A673 (cell line): ENCODE measurements around the gene PLEKHG4. TPM values are rescaled to one million over a fixed set of nuclear protein-coding genes. Genes with fewer than 3 reads are reported as not detected.

Experiments used
- BruUV-seq: library from RNA; stranded (reverse); fragments of 400-500 nt; replicated peaks from 2 replicates; lab custom pipeline; 2021; lab: Mats Ljungman, UMichigan
- CTCF ChIA-PET: fragments of 300-600 bp; sonication (Branson Sonifier 250); formaldehyde crosslinking; loops from one replicate; lab custom pipeline; 2022; ENCODE audit warnings: antibody characterized with exemption; lab: Charles Lee
- POLR2A ChIA-PET: fragments of 300-600 bp; sonication (Branson Sonifier 250); formaldehyde crosslinking; loops from one replicate; lab custom pipeline; 2022; ENCODE audit warnings: antibody characterized with exemption; ENCODE audit not compliant: low non-redundant PET; lab: Charles Lee
- DNase-seq: peaks from one replicate; pipeline ENCODE4 v3.0.0-alpha.2; 2015; ENCODE audit warnings: low spot score
- H3K27ac ChIP-seq: fragments of 200-600 bp; sonication (generic); 2 replicates; pipeline ENCODE4 v1.5.1; 2016; ENCODE audit warnings: mixed run types, low read depth, mild to moderate bottlenecking, mixed read lengths, antibody characterized with exemption, low read length; ENCODE audit not compliant: poor library complexity, severe bottlenecking
- H3K27me3 ChIP-seq: fragments of 200-600 bp; sonication (generic); replicated peaks from 2 replicates; pipeline ENCODE4 v1.6.1; 2017; ENCODE audit warnings: mixed run types, low read depth, mild to moderate bottlenecking, mixed read lengths, antibody characterized with exemption, low read length; ENCODE audit not compliant: insufficient read depth, poor library complexity
- H3K36me3 ChIP-seq: fragments of 200-600 bp; sonication (generic); 2 replicates; pipeline ENCODE4 v1.6.1; 2016; ENCODE audit warnings: mixed run types, mild to moderate bottlenecking, mixed read lengths, antibody characterized with exemption, low read length; ENCODE audit not compliant: insufficient read depth, poor library complexity, severe bottlenecking
- H3K4me1 ChIP-seq: fragments of 200-600 bp; sonication (generic); 2 replicates; pipeline ENCODE4 v1.6.1; 2017; ENCODE audit warnings: mixed run types, mild to moderate bottlenecking, mixed read lengths, antibody characterized with exemption, low read length; ENCODE audit not compliant: insufficient read depth, poor library complexity, severe bottlenecking
- H3K4me3 ChIP-seq: fragments of 200-600 bp; sonication (generic); 2 replicates; pipeline ENCODE4 v1.5.1; 2016; ENCODE audit warnings: low read depth, mixed run types, mild to moderate bottlenecking, mixed read lengths, low read length; ENCODE audit not compliant: poor library complexity, severe bottlenecking
- H3K9me3 ChIP-seq: fragments of 200-600 bp; sonication (generic); 2 replicates; pipeline ENCODE4 v1.6.1; 2016; ENCODE audit warnings: mixed run types, low read depth, mild to moderate bottlenecking, mixed read lengths, antibody characterized with exemption, low read length; ENCODE audit not compliant: poor library complexity, severe bottlenecking
- EZH2 ChIP-seq: fragments of 200-600 bp; sonication (generic); IDR thresholded peaks from 2 replicates; pipeline ENCODE4 v1.6.1; 2017; ENCODE audit warnings: borderline replicate concordance, low read depth, mild to moderate bottlenecking, mixed read lengths, antibody characterized with exemption, low read length; ENCODE audit not compliant: poor library complexity, severe bottlenecking
- intact Hi-C: fragments of 100-400 bp; cut with micrococcal nuclease; formaldehyde crosslinking; loops from one replicate; pipeline ENCODE4 v1.10.0; 2022; ENCODE audit not compliant: unreplicated experiment
- total RNA-seq: library from RNA; stranded (reverse); gene quantifications from 2 replicates; pipeline ENCODE4 v1.2.3, GENCODE V29; 2021
- TF ChIP-seq, protein P1 (sequence below): fragments of 300-800, 200-600 bp; sonication (generic); conservative IDR thresholded peaks from 2 replicates; pipeline ENCODE4 v1.5.1; 2017; ENCODE audit warnings: low read depth, mild to moderate bottlenecking, antibody characterized with exemption, low read length, moderate library complexity, mixed read lengths

PLEKHG4 gene
- total RNA-seq, 1 experiment from 2014 or later: 5.8 TPM

GRCh38 chr16:67230809-67231660 lies 48.3 kb upstream of the PLEKHG4 start:
- Histone ChIP-seq H3K9me3 (no peaks in the 10 kb centered on the region), H3K4me1 (peaks cover 14% of the 10 kb centered on the region), H3K36me3 (peaks cover 67% of the 10 kb centered on the region), H3K27ac (no peak overlapping the region), H3K27me3 (no peaks in the 10 kb centered on the region), H3K4me3 (no peak overlapping the region)
- ChIA-PET CTCF (no interaction called here), POLR2A (interaction anchor here (0.6 kb wide), 1 partner anchor 13 kb away, joined by 3 read pairs; no protein-coding TSS in a partner anchor)
- TF ChIP-seq EZH2: no peak
- TF ChIP-seq, protein P1, sequence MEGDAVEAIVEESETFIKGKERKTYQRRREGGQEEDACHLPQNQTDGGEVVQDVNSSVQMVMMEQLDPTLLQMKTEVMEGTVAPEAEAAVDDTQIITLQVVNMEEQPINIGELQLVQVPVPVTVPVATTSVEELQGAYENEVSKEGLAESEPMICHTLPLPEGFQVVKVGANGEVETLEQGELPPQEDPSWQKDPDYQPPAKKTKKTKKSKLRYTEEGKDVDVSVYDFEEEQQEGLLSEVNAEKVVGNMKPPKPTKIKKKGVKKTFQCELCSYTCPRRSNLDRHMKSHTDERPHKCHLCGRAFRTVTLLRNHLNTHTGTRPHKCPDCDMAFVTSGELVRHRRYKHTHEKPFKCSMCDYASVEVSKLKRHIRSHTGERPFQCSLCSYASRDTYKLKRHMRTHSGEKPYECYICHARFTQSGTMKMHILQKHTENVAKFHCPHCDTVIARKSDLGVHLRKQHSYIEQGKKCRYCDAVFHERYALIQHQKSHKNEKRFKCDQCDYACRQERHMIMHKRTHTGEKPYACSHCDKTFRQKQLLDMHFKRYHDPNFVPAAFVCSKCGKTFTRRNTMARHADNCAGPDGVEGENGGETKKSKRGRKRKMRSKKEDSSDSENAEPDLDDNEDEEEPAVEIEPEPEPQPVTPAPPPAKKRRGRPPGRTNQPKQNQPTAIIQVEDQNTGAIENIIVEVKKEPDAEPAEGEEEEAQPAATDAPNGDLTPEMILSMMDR: no peak
- intact Hi-C loops: no loop called here
- BruUV-seq: no TSS peak
- DNase-seq: no peak

DNA sequence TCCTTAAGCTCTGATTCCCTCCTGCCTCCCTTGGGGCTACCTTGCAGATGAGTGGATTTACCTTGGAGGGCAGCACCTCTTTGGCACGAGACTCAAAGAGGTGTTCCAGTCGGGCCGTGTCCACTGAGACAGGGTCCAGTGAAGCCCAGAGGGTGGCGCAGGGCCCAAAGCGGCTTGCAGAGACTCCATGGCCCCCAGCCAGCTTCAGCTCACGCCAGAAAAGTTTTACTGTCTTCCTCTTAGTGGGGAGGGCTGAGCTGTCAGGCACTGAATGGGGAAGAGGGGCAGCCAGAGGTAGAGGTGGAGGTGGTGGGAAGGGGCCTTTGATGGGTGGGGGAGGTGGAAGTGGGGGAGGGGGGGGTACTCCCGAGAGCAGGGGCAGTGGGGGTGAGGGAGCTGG lies 45.7 kb upstream of the PLEKHG4 start:
- ChIA-PET CTCF (no interaction called here), POLR2A (no interaction called here)
- no peaks in the 10 kb centered on the region for H3K9me3 ChIP-seq
- H3K36me3 ChIP-seq: peaks cover 82% of the 10 kb centered on the region
- no peaks in the 10 kb centered on the region for H3K4me1 ChIP-seq
- no peak for DNase-seq
- H3K4me3 ChIP-seq: no peak overlapping the region
- H3K27me3 ChIP-seq: no peaks in the 10 kb centered on the region
- BruUV-seq: no TSS peak
- no peak overlapping the region for H3K27ac ChIP-seq
- TF ChIP-seq, protein P1: no peak
- TF ChIP-seq EZH2: no peak
- intact Hi-C loops: no loop called here

GRCh38 chr16:67234180-67234597 lies 45.1 kb upstream of the PLEKHG4 start:
- TF ChIP-seq, protein P1: no peak
- TF ChIP-seq EZH2: no peak
- Histone ChIP-seq H3K4me1 (no peaks in the 10 kb centered on the region), H3K27ac (no peak overlapping the region), H3K36me3 (peaks cover 78% of the 10 kb centered on the region), H3K27me3 (no peaks in the 10 kb centered on the region), H3K9me3 (no peaks in the 10 kb centered on the region), H3K4me3 (no peak overlapping the region)
- ChIA-PET POLR2A (no interaction called here), CTCF (no interaction called here)
- intact Hi-C loops: no loop called here
- no TSS peak for BruUV-seq
- no peak for DNase-seq
